ENCODE measurements around the gene NHS. TPM values are rescaled to one million over a fixed set of nuclear protein-coding genes. Genes with fewer than 3 reads are reported as not detected.

The NHS gene
- total RNA-seq, 1 donor from 2014 or later: 2.5 TPM

- no peaks in the 10 kb centered on the region for H3K27me3 ChIP-seq
- no peak overlapping the region for H3K27ac ChIP-seq
- DNase-seq: no peak
- H3K36me3 ChIP-seq: no peaks in the 10 kb centered on the region
- intact Hi-C loops (cut with DNase I): no loop called here
- H3K4me1 ChIP-seq: no peaks in the 10 kb centered on the region
- H3K4me3 ChIP-seq: no peak overlapping the region
- no peak for ATAC-seq
- TF ChIP-seq, protein P1, sequence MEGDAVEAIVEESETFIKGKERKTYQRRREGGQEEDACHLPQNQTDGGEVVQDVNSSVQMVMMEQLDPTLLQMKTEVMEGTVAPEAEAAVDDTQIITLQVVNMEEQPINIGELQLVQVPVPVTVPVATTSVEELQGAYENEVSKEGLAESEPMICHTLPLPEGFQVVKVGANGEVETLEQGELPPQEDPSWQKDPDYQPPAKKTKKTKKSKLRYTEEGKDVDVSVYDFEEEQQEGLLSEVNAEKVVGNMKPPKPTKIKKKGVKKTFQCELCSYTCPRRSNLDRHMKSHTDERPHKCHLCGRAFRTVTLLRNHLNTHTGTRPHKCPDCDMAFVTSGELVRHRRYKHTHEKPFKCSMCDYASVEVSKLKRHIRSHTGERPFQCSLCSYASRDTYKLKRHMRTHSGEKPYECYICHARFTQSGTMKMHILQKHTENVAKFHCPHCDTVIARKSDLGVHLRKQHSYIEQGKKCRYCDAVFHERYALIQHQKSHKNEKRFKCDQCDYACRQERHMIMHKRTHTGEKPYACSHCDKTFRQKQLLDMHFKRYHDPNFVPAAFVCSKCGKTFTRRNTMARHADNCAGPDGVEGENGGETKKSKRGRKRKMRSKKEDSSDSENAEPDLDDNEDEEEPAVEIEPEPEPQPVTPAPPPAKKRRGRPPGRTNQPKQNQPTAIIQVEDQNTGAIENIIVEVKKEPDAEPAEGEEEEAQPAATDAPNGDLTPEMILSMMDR (IDR thresholded peaks at IDR 0.05): no peak
- no peaks in the 10 kb centered on the region for H3K9me3 ChIP-seq
Observed at GRCh38 chrX:17692709-17693346, 317.8 kb downstream of the NHS start.

DNA sequence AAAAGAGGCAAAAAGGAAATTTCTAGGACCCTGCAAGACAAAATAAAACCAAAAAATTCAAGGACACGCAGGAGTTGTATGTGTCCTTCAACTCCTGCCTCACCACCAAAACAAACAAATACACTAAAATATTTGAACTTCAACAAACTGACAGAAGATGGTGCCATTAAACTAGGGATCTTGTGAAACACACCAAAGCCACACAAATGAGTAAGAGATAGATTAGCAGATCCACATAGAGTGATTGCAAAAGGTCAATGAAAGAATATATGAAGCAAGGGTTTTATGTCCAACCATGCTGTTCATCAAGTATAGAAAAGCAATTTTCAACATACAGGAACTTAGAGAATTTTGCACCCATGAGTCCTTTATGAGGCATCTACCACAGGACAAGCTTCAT lies 322.2 kb downstream of the NHS start:
- H3K4me3 ChIP-seq: no peak overlapping the region
- TF ChIP-seq, protein P1 (IDR thresholded peaks at IDR 0.05): no peak
- no peak for ATAC-seq
- H3K27ac ChIP-seq: no peak overlapping the region
- H3K9me3 ChIP-seq: no peaks in the 10 kb centered on the region
- H3K36me3 ChIP-seq: no peaks in the 10 kb centered on the region
- intact Hi-C loops (cut with DNase I): no loop called here
- H3K4me1 ChIP-seq: no peaks in the 10 kb centered on the region
- DNase-seq: no peak
- no peaks in the 10 kb centered on the region for H3K27me3 ChIP-seq

- Histone ChIP-seq H3K9me3 (no peaks in the 10 kb centered on the region), H3K4me1 (no peaks in the 10 kb centered on the region), H3K36me3 (no peaks in the 10 kb centered on the region), H3K4me3 (no peak overlapping the region), H3K27ac (no peak overlapping the region), H3K27me3 (no peaks in the 10 kb centered on the region)
- TF ChIP-seq, protein P1 (IDR thresholded peaks at IDR 0.05): no peak
- intact Hi-C loops (cut with DNase I): no loop called here
- ATAC-seq (no peak), DNase-seq (no peak)
Observed at GRCh38 chrX:17700976-17701375, 326.0 kb downstream of the NHS start.

- DNase-seq: no peak
- no peak overlapping the region for H3K27ac ChIP-seq
- no peak overlapping the region for H3K4me3 ChIP-seq
- no peaks in the 10 kb centered on the region for H3K4me1 ChIP-seq
- TF ChIP-seq, protein P1 (IDR thresholded peaks at IDR 0.05): no peak
- no peaks in the 10 kb centered on the region for H3K27me3 ChIP-seq
- intact Hi-C loops (cut with DNase I): no loop called here
- no peaks in the 10 kb centered on the region for H3K36me3 ChIP-seq
- no peaks in the 10 kb centered on the region for H3K9me3 ChIP-seq
- no peak for ATAC-seq
Observed at GRCh38 chrX:17703201-17703600, 328.2 kb downstream of the NHS start.

- Histone ChIP-seq H3K9me3 (no peaks in the 10 kb centered on the region), H3K27me3 (no peaks in the 10 kb centered on the region), H3K27ac (no peak overlapping the region), H3K4me1 (no peaks in the 10 kb centered on the region), H3K36me3 (no peaks in the 10 kb centered on the region), H3K4me3 (no peak overlapping the region)
- TF ChIP-seq, protein P1 (IDR thresholded peaks at IDR 0.05): no peak
- intact Hi-C loops (cut with DNase I): no loop called here
- ATAC-seq (no peak), DNase-seq (no peak)
Observed at GRCh38 chrX:17705211-17705610, 330.2 kb downstream of the NHS start.

DNA sequence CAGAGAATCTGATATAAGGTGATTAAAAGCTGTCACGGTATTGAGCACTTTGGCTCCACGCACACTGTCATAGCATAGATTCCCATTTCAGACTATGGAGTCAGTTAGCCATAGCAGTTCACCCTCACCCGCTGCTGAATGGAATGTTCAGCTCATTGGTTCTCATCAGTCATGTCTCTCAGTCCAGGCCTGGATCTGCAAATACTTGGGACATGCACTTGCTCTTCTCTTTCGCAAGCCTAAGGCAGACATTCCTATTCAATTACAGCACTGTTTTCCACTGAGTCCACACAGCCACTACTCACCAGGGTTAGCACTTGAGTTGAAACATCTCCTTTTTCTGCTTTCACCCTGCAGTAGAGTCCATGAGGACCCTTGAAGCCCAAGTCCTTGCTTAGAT lies 331.7 kb downstream of the NHS start:
- Histone ChIP-seq H3K4me1 (no peaks in the 10 kb centered on the region), H3K36me3 (no peaks in the 10 kb centered on the region), H3K27ac (no peak overlapping the region), H3K27me3 (no peaks in the 10 kb centered on the region), H3K4me3 (no peak overlapping the region), H3K9me3 (no peaks in the 10 kb centered on the region)
- TF ChIP-seq, protein P1 (IDR thresholded peaks at IDR 0.05): no peak
- intact Hi-C loops (cut with DNase I): no loop called here
- ATAC-seq (no peak), DNase-seq (no peak)

Measured in upper lobe of right lung (tissue), 1 donor.